Gastrocnemius medialis (tissue), 4 donors: ENCODE data around the gene RREB1. TPM values are rescaled to one million over a fixed set of nuclear protein-coding genes. Genes with fewer than 3 reads are reported as not detected.
A peak's percentile ranks its signal among the peaks of the same experiment; 100 is the strongest.

Source experiments
- ATAC-seq, 2 donors: fragments of 150-250 bp; one replicate each; pipeline ENCODE4 v1.9.1; 2016
- DNase-seq, 2 donors: peaks; one replicate each; pipeline ENCODE4 v3.0.0-alpha.2; 2019
- H3K27ac ChIP-seq, 4 donors: fragments of 200-600 bp; sonication (generic); 1 replicate in 1 of 4; 2 replicates in 3 of 4; pipeline ENCODE4 v1.5.1; 2016 to 2018; ENCODE audit warnings: mild to moderate bottlenecking in 2 of 4, moderate library complexity in 1 of 4
- H3K27me3 ChIP-seq, 3 donors: fragments of 200-600 bp; sonication (generic) in 2 of 3; 1 replicate in 1 of 3; 2 replicates in 2 of 3; pipeline versions ENCODE4 v1.5.1 to v1.6.0; 2016 to 2019; ENCODE audit warnings: mild to moderate bottlenecking in 1 of 3, moderate library complexity in 1 of 3
- H3K36me3 ChIP-seq, 2 donors: fragments of 200-600 bp; sonication (generic) in 1 of 2; one replicate each; pipeline ENCODE4 v1.5.1; 2017 to 2018
- H3K4me1 ChIP-seq, 2 donors: fragments of 200-600 bp; sonication (generic) in 1 of 2; one replicate each; pipeline ENCODE4 v1.5.1; 2016 to 2017; ENCODE audit warnings: mild to moderate bottlenecking in 2 of 2
- H3K4me3 ChIP-seq, 4 donors: fragments of 200-600 bp; sonication (generic) in 3 of 4; 1 replicate in 1 of 4; 2 replicates in 3 of 4; pipeline ENCODE4 v1.5.1; 2016 to 2019; ENCODE audit warnings: mild to moderate bottlenecking in 2 of 4
- H3K9me3 ChIP-seq, 3 donors: fragments of 200-600 bp; sonication (generic) in 2 of 3; 1 replicate in 1 of 3; 2 replicates in 2 of 3; pipeline ENCODE4 v1.5.1; 2016 to 2019
- CTCF ChIP-seq, 5 experiments: fragments of 450-650 bp in 3 of 5; fragments of 200-600 bp in 2 of 5; sonication (generic) in 2 of 5; IDR thresholded peaks in 4 of 5; conservative IDR thresholded peaks in 1 of 5; 1 replicate in 4 of 5; 2 replicates in 1 of 5; pipeline ENCODE4 v1.5.1; 2016 to 2019; ENCODE audit warnings: antibody characterized with exemption in 5 of 5, mild to moderate bottlenecking in 3 of 5, moderate library complexity in 3 of 5
- POLR2A ChIP-seq, 2 donors: fragments of 450-650 bp; IDR thresholded peaks; one replicate each; pipeline ENCODE4 v1.6.1; 2017; ENCODE audit warnings: antibody characterized with exemption in 2 of 2, mild to moderate bottlenecking in 2 of 2, moderate library complexity in 2 of 2
- in situ Hi-C, 4 donors: fragments of 200-750 bp; cut with MboI; loops; one replicate each; pipeline versions ENCODE4 v1.15.0 to v1.8.0; 2017; ENCODE audit warnings: low sequenced_read_pairs in 4 of 4
- intact Hi-C: fragments of 100-400 bp; cut with DNase I; formaldehyde crosslinking; loops from one replicate; pipeline ENCODE4 v1.15.1; 2023; ENCODE audit warnings: low total_unique reads
- total RNA-seq, 4 donors: library from RNA; depleted of rRNA; stranded (reverse); fragments of >200 nt; gene quantifications; one replicate each; pipeline versions ENCODE4 v1.1.0 to v1.2.3, GENCODE V29; 2016

The RREB1 gene
- total RNA-seq, 4 donors from 2014 or later: 18.0 to 41.3 (median 39.2) TPM

GRCh38 chr6:7087491-7087979 is 20.2 kb upstream of the RREB1 start:
- ATAC-seq (peak; percentile 54 to 64), DNase-seq (no peak)
- Histone ChIP-seq H3K27me3 (no peaks in the 10 kb centered on the region), H3K36me3 (no peaks in the 10 kb centered on the region), H3K27ac (peak overlapping the region; percentile 52 to 64 (median 57)), H3K4me1 (peaks cover 20 to 24% of the 10 kb centered on the region in 2 donors), H3K9me3 (no peaks in the 10 kb centered on the region), H3K4me3 (peak overlapping the region in 2 of 4 donors; percentile 10 to 22)
- TF ChIP-seq POLR2A (IDR thresholded peaks at IDR 0.05): no peak
- TF ChIP-seq CTCF (IDR thresholded peaks at IDR 0.05 in 4 of 5, conservative IDR thresholded peaks at IDR 0.05 in 1 of 5): no peak
- in situ Hi-C loops: no loop called here
- intact Hi-C loops: no loop called here

- Histone ChIP-seq H3K4me1 (peaks cover 20 to 24% of the 10 kb centered on the region in 2 donors), H3K36me3 (no peaks in the 10 kb centered on the region), H3K27ac (peak overlapping the region in 3 of 4 donors; percentile 3 to 52 (median 29)), H3K4me3 (no peak overlapping the region), H3K27me3 (no peaks in the 10 kb centered on the region), H3K9me3 (no peaks in the 10 kb centered on the region)
- intact Hi-C loops: no loop called here
- no peak for TF ChIP-seq CTCF (IDR thresholded peaks at IDR 0.05 in 4 of 5, conservative IDR thresholded peaks at IDR 0.05 in 1 of 5)
- TF ChIP-seq POLR2A (IDR thresholded peaks at IDR 0.05): no peak
- ATAC-seq (no peak), DNase-seq (no peak)
- in situ Hi-C loops: no loop called here
Observed at GRCh38 chr6:7088076-7088742, 19.6 kb upstream of the RREB1 start.

GRCh38 chr6:7098993-7099392 is 8.8 kb upstream of the RREB1 start:
- Histone ChIP-seq H3K4me3 (no peak overlapping the region), H3K27me3 (no peaks in the 10 kb centered on the region), H3K4me1 (no peaks in the 10 kb centered on the region), H3K36me3 (no peaks in the 10 kb centered on the region), H3K9me3 (no peaks in the 10 kb centered on the region), H3K27ac (no peak overlapping the region)
- in situ Hi-C loops: no loop called here
- DNase-seq (no peak), ATAC-seq (no peak)
- TF ChIP-seq CTCF (IDR thresholded peaks at IDR 0.05 in 4 of 5, conservative IDR thresholded peaks at IDR 0.05 in 1 of 5): no peak
- no peak for TF ChIP-seq POLR2A (IDR thresholded peaks at IDR 0.05)
- intact Hi-C loops: no loop called here

GRCh38 chr6:7100072-7100752 is 7.5 kb upstream of the RREB1 start:
- ATAC-seq (no peak), DNase-seq (no peak)
- intact Hi-C loops: no loop called here
- TF ChIP-seq POLR2A (IDR thresholded peaks at IDR 0.05): no peak
- no peak for TF ChIP-seq CTCF (IDR thresholded peaks at IDR 0.05 in 4 of 5, conservative IDR thresholded peaks at IDR 0.05 in 1 of 5)
- Histone ChIP-seq H3K9me3 (no peaks in the 10 kb centered on the region), H3K27me3 (no peaks in the 10 kb centered on the region), H3K4me1 (no peaks in the 10 kb centered on the region), H3K4me3 (no peak overlapping the region), H3K27ac (no peak overlapping the region), H3K36me3 (no peaks in the 10 kb centered on the region)
- in situ Hi-C loops: loop anchor here in 1 of 4 donors (25.0 kb wide), 1 partner anchor 112 kb away; no protein-coding TSS in a partner anchor
